Gastroesophageal sphincter (tissue), 4 donors: Measurements from ENCODE around the gene FOXO4. TPM values are rescaled to one million over a fixed set of nuclear protein-coding genes. Genes with fewer than 3 reads are reported as not detected.

Experiments used
- ATAC-seq: fragments of 150-250 bp; one replicate; pipeline ENCODE4 v1.9.1; 2016; ENCODE audit warnings: mild to moderate bottlenecking, moderate library complexity
- H3K27ac ChIP-seq, 4 donors: fragments of 200-600 bp; sonication (generic) in 3 of 4; 1 replicate in 3 of 4; 2 replicates in 1 of 4; pipeline ENCODE4 v1.5.1; 2016 to 2019
- H3K27me3 ChIP-seq: fragments of 200-600 bp; sonication (generic); one replicate; pipeline ENCODE4 v1.5.1; 2019
- H3K36me3 ChIP-seq, 2 donors: fragments of 200-600 bp; sonication (generic); one replicate each; pipeline ENCODE4 v1.5.1; 2019; ENCODE audit warnings: control low read depth in 1 of 2
- H3K4me1 ChIP-seq, 3 donors: fragments of 200-600 bp; sonication (generic); 1 replicate in 2 of 3; 2 replicates in 1 of 3; pipeline ENCODE4 v1.5.1; 2016 to 2019; ENCODE audit warnings: control low read depth in 2 of 3
- H3K4me3 ChIP-seq, 2 donors: fragments of 200-600 bp; sonication (generic); one replicate each; pipeline ENCODE4 v1.5.1; 2019; ENCODE audit warnings: mild to moderate bottlenecking in 1 of 2, moderate library complexity in 1 of 2
- H3K9me3 ChIP-seq, 3 donors: fragments of 200-600 bp; sonication (generic); one replicate each; pipeline ENCODE4 v1.5.1; 2017 to 2019; ENCODE audit warnings: control low read depth in 2 of 3
- CTCF ChIP-seq, 4 experiments: fragments of 200-600 bp in 2 of 4; fragments of 450-650 bp in 2 of 4; sonication (generic) in 1 of 4; IDR thresholded peaks; one replicate each; pipeline ENCODE4 v1.5.1; 2017 to 2019; ENCODE audit warnings: antibody characterized with exemption in 4 of 4, mild to moderate bottlenecking in 2 of 4, moderate library complexity in 2 of 4
- EP300 ChIP-seq: sonication (generic); formaldehyde crosslinking; IDR thresholded peaks from one replicate; pipeline ENCODE4 v1.6.1; 2017; ENCODE audit warnings: antibody characterized with exemption, mild to moderate bottlenecking
- POLR2A ChIP-seq, 2 donors: fragments of 450-650 bp; IDR thresholded peaks; one replicate each; pipeline ENCODE4 v1.6.1; 2017; ENCODE audit warnings: antibody characterized with exemption in 2 of 2, mild to moderate bottlenecking in 2 of 2, moderate library complexity in 1 of 2
- POLR2AphosphoS5 ChIP-seq: sonication (generic); formaldehyde crosslinking; IDR thresholded peaks from one replicate; pipeline ENCODE4 v1.6.1; 2017; ENCODE audit warnings: antibody characterized with exemption
- WGBS, 2 donors: methylation state at CpG; one replicate each; pipeline ENCODE4 v1.1.5; 2018; ENCODE audit warnings: low coverage in 1 of 2; 5-methylcytosine and 5-hydroxymethylcytosine counted together
- total RNA-seq, 4 donors: library from RNA; depleted of rRNA; stranded (reverse); fragments of >200 nt; gene quantifications; one replicate each; pipeline ENCODE4 v1.1.0, GENCODE V29; 2016

FOXO4 gene
- total RNA-seq, 4 donors from 2014 or later, result 19.9 to 48.2 (median 28.9) TPM

- WGBS, 2 donors, result 64 to 92% methylated on average over 2 to 3 of the region's 3 CpGs
- Histone ChIP-seq H3K27ac (no peak overlapping the region), H3K27me3 (no peaks in the 10 kb centered on the region), H3K4me3 (no peak overlapping the region), H3K4me1 (no peaks in the 10 kb centered on the region), H3K36me3 (peaks cover 0 to 41% of the 10 kb centered on the region in 2 donors), H3K9me3 (no peaks in the 10 kb centered on the region)
- no peak for TF ChIP-seq POLR2AphosphoS5
- no peak for TF ChIP-seq CTCF (IDR thresholded peaks at IDR 0.05)
- no peak for TF ChIP-seq EP300
- no peak for TF ChIP-seq POLR2A (IDR thresholded peaks at IDR 0.05)
- ATAC-seq, result no peak
Observed at GRCh38 chrX:71057848-71058530, 37.7 kb upstream of the FOXO4 start.

GRCh38 chrX:71060127-71060526 is 35.5 kb upstream of the FOXO4 start:
- no peak for ATAC-seq
- H3K27me3 ChIP-seq, result no peaks in the 10 kb centered on the region
- no peaks in the 10 kb centered on the region for H3K4me1 ChIP-seq
- H3K27ac ChIP-seq, result no peak overlapping the region
- no peak for TF ChIP-seq EP300
- TF ChIP-seq CTCF (IDR thresholded peaks at IDR 0.05), result no peak
- no peak for TF ChIP-seq POLR2AphosphoS5
- no peak for TF ChIP-seq POLR2A (IDR thresholded peaks at IDR 0.05)
- H3K36me3 ChIP-seq, result peaks cover 0 to 41% of the 10 kb centered on the region in 2 donors
- H3K4me3 ChIP-seq, result no peak overlapping the region
- no peaks in the 10 kb centered on the region for H3K9me3 ChIP-seq

DNA sequence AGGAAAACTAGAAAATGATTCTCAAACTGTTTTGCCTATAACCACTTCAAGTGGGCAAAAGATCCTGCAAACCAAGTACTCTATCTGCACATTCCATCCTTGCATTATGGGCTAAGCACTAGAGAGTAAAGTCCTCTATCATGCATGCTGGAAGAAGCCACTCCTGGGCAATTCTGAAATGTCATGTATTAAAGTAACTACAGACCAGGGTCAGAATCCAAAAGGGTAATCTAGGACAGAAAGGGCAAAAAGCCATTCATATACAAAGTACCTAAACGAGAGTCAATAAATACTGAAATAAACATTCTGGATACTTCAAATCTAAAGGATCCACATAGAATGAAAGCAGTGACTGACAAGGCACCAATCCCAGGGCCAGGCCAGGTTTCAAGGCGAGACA is 28.6 kb upstream of the FOXO4 start:
- WGBS, 2 donors, result 10 to 20% methylated on average over 1 to 2 of the region's 2 CpGs
- H3K36me3 ChIP-seq, result peaks cover 0 to 7% of the 10 kb centered on the region in 2 donors
- peak overlapping the region; percentile 64 for H3K4me3 ChIP-seq
- ATAC-seq, result no peak
- peak overlapping the region; percentile 44 to 88 (median 84) for H3K27ac ChIP-seq
- H3K9me3 ChIP-seq, result no peaks in the 10 kb centered on the region
- TF ChIP-seq EP300 (no peak), CTCF (IDR thresholded peaks at IDR 0.05) (no peak), POLR2A (IDR thresholded peaks at IDR 0.05) (no peak), POLR2AphosphoS5 (no peak)
- H3K4me1 ChIP-seq, result peaks cover 0 to 20% (median 0%) of the 10 kb centered on the region in 3 donors
- no peaks in the 10 kb centered on the region for H3K27me3 ChIP-seq

DNA sequence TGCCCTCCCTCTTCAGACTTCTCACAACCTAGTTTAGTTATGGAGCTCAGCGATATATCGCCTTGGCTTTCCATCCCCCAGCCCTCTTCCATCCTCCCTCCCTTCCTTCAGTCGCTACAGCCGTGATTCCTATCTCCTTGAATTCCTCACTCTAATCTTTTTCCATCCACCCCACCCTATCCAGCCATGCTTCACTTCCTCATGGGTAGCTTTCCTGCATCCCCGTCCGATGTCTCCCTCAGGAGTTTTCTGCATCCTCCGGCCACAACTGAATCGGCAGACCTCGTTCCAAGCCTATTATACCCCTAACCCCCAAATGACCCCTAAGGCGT is 28.0 kb upstream of the FOXO4 start:
- peak overlapping the region; percentile 64 for H3K4me3 ChIP-seq
- peak overlapping the region; percentile 44 to 88 (median 84) for H3K27ac ChIP-seq
- no peaks in the 10 kb centered on the region for H3K27me3 ChIP-seq
- no peak for TF ChIP-seq POLR2AphosphoS5
- TF ChIP-seq EP300, result no peak
- no peak for TF ChIP-seq CTCF (IDR thresholded peaks at IDR 0.05)
- TF ChIP-seq POLR2A (IDR thresholded peaks at IDR 0.05), result no peak
- ATAC-seq, result peak; percentile 1
- H3K36me3 ChIP-seq, result peaks cover 0 to 1% of the 10 kb centered on the region in 2 donors
- H3K9me3 ChIP-seq, result no peaks in the 10 kb centered on the region
- peaks cover 0 to 20% (median 0%) of the 10 kb centered on the region in 3 donors for H3K4me1 ChIP-seq
- WGBS, 2 donors, result 0 to 17% methylated on average over 4 to 8 of the region's 10 CpGs
